ENCODE data around the gene SGCD.

The SGCD gene

GRCh38 chr5:156778752-156779151, 451.8 kb downstream of the SGCD start:
- DNase-seq (ENCODE audit: low spot score) = no peak

- DNase-seq (ENCODE audit: low spot score) = no peak
Observed at GRCh38 chr5:156779436-156779835, 452.5 kb downstream of the SGCD start.

GRCh38 chr5:156783092-156783491, 456.1 kb downstream of the SGCD start:
- no peak for DNase-seq (ENCODE audit: low spot score)

- DNase-seq (ENCODE audit: low spot score) = no peak
Observed at GRCh38 chr5:156794687-156795086, 467.7 kb downstream of the SGCD start.

- no peak for DNase-seq (ENCODE audit: low spot score)
Observed at GRCh38 chr5:156798201-156798600, 471.2 kb downstream of the SGCD start.

GRCh38 chr5:156799171-156799570, 472.2 kb downstream of the SGCD start:
- DNase-seq (ENCODE audit: low spot score) = no peak

- no peak for DNase-seq (ENCODE audit: low spot score)
Observed at GRCh38 chr5:156800929-156801328, 474.0 kb downstream of the SGCD start.

- no peak for DNase-seq (ENCODE audit: low spot score)
Observed at GRCh38 chr5:156802501-156802900, 475.5 kb downstream of the SGCD start.

GRCh38 chr5:156803404-156803803, 476.4 kb downstream of the SGCD start:
- DNase-seq (ENCODE audit: low spot score) = no peak

- no peak for DNase-seq (ENCODE audit: low spot score)
Observed at GRCh38 chr5:156812959-156813358, 486.0 kb downstream of the SGCD start.

GRCh38 chr5:156815988-156816599, 489.1 kb downstream of the SGCD start:
- no peak for DNase-seq (ENCODE audit: low spot score)

Data from hematopoietic multipotent progenitor cell treated with erythropoietin and hydrocortisone succinate and interleukin-3 and kit ligand, for 17 days (in vitro differentiated cells).